Measurements from ENCODE around the gene ATG7.
A peak's percentile ranks its signal among the peaks of the same experiment; 100 is the strongest.
"Not testable (repeated sequence)": the region's sequence is repeated elsewhere in the genome, so short reads cannot be mapped to it uniquely, and the experiment has no call there.

Gene ATG7

DNA sequence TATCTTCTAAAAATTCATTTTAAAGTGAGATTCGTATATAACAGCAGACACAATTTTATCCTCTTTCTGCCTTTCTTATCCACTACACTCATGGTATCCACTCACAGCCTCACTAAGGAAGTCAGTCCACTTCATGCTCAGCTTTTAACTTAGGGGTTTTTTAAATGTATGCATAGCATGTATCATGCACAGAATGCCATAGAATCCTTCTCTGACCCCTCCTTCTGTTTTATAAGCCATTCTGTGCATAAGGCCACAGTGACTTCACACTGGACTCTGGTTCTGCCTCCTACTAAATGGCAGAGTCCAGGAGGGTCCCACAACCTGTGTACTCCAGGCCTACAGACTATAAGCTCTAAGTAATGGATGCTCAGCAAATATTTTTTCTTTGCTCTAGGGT is 129.2 kb downstream of the ATG7 start:
- no peak overlapping the region for H3K4me3 ChIP-seq
- H3K27ac ChIP-seq: no peak overlapping the region

- no peak overlapping the region for H3K4me3 ChIP-seq
- H3K27ac ChIP-seq: no peak overlapping the region
Observed at GRCh38 chr3:11405323-11405722, 133.1 kb downstream of the ATG7 start.

GRCh38 chr3:11407644-11408043 is 135.4 kb downstream of the ATG7 start:
- no peak overlapping the region for H3K4me3 ChIP-seq
- H3K27ac ChIP-seq: no peak overlapping the region

- H3K4me3 ChIP-seq, H3K27ac ChIP-seq: not testable (repeated sequence)
Observed at GRCh38 chr3:11408324-11408859, 136.2 kb downstream of the ATG7 start.

- Histone ChIP-seq H3K4me3 (no peak overlapping the region), H3K27ac (no peak overlapping the region)
Observed at GRCh38 chr3:11410564-11410963, 138.4 kb downstream of the ATG7 start.

- no peak overlapping the region for H3K27ac ChIP-seq
- no peak overlapping the region for H3K4me3 ChIP-seq
Observed at GRCh38 chr3:11411956-11412355, 139.8 kb downstream of the ATG7 start.

DNA sequence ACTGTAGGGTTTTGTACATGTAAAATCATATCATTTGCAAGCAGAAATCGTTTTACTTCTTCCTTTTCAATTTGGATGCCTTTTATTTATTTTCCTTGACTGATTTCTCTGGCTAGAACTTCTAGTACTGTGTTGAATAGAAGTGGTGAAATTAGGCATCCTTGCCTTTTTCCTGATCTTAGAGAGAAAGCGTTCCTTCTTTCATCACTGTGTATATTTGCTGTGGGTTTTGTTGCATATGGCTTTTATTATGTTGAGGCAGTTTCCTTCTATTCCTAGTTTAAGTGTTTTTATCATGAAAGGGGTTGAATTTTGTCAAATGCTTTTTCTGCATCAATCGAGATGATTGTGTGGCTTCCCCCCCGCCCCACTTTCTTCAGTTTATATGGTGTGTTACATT is 140.9 kb downstream of the ATG7 start:
- Histone ChIP-seq H3K4me3 (no peak overlapping the region), H3K27ac (no peak overlapping the region)

DNA sequence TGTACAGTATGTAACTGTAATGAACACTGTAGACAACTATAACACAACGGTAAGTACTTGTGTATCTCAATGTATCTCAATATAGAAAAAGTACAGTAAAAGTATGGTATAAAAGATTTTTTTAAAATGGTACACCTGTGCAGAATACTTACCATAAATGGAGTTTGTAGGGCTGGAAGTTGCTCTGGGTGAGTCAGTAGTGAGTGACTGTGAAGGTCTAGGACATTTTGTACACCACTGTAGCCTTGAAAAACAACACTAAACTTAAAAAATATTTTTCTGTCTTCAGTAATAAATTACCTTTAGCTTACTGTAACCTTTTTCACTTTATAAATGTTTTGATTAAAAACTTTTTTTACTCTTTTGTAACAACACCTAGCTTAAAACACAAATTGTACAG is 142.9 kb downstream of the ATG7 start:
- H3K27ac ChIP-seq: no peak overlapping the region
- no peak overlapping the region for H3K4me3 ChIP-seq

- H3K4me3 ChIP-seq: no peak overlapping the region
- H3K27ac ChIP-seq: no peak overlapping the region
Observed at GRCh38 chr3:11420066-11420465, 147.9 kb downstream of the ATG7 start.

DNA sequence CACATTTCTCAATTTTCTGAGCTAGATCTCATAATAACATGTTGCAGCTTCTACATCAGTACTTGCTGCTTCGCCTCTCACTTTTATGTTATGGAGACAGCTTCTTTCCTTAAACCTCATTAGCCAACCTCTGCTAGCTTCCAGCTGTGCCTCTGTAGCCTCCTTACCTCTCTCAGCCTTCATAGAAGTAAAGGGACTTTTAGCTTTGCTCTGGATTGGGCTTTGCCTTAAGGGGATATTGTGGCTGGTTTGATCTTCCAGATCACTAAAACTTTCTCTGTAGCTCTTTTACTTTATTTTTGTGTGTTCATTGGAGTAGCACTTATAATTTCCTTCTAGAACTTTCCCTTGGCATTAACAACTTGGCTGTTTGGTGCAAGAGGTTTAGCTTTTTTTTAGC is 150.1 kb downstream of the ATG7 start:
- no peak overlapping the region for H3K27ac ChIP-seq
- H3K4me3 ChIP-seq: no peak overlapping the region

DNA sequence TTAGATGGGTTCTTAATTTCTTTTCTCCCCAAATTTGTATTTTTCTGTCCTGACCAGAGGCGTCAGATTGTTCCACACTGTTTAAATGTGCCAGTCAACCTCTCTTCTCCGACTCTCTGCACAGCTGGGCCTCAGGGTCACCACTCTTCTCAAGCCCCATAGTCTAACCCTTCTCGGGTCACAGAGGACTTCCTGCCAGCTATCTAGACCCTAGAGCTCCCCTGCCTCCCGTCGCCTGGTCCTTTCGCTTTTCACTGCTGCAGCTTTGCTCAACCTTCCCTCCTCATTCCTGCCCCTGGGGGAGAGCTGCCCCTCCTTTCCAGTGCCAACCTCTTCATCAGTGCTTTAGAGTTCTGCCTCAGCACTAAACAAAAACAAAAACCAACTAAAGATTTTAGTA is 151.7 kb downstream of the ATG7 start:
- Histone ChIP-seq H3K4me3 (no peak overlapping the region), H3K27ac (no peak overlapping the region)

GRCh38 chr3:11424277-11424676 is 152.1 kb downstream of the ATG7 start:
- no peak overlapping the region for H3K4me3 ChIP-seq
- no peak overlapping the region for H3K27ac ChIP-seq

DNA sequence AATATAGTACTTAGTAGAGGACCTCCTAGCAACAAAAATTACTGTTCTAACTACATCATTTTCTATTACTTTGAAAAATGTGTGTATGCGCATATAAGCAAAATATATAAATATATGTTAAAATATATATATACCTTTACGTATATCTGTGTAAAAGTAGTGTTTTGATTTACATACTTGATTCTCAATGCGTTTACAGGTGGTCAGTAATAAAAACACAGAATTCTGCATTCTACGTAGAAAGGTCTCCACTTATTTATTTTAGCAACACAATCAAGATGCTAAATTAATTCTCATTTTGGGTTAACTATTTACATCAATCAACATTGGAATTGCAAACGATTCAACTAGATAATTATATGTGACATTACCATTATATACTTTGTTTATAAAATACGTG is 158.0 kb downstream of the ATG7 start:
- Histone ChIP-seq H3K27ac (peak overlapping the region in 1 of 21 experiments; percentile 56), H3K4me3 (no peak overlapping the region)

DNA sequence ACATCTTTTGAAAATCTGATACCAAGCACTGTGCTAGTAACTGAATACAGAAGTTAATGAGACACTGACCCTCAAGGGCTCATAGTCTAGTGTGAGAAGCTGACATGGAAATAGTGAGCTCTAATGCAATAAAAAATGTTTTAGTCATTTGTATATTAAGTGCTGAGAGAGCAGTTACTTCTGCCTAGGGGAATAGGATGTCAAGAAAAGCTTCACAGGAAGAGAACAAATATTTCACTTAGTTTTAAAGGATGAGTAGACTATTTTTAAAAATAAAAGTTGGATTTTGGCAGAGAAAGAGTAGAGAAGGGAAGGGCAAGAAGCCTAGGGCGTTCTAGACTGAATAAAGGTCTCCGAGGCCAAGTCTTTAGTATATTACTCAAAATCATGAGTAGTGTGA is 158.4 kb downstream of the ATG7 start:
- Histone ChIP-seq H3K4me3 (no peak overlapping the region), H3K27ac (peak overlapping the region in 2 of 21 experiments; percentile 18 to 56)

DNA sequence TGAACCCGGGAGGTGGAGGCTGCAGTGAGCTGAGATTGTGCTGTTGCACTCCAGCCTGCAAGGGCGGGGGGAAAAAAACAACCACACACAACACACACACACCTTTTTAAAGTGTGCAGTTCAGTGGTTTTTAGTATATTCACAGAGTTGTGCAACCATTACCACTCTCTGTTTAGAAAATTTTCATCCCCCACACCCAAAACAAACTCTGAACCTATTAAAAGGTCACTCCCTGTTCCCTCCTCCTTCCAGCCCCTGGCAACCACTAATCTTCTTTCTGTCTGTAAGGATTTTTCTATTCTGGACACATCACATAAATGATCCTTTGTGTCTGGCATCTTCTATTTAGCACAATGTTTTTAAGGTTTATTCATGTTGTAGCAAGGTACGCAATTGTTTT is 159.1 kb downstream of the ATG7 start:
- H3K4me3 ChIP-seq: no peak overlapping the region

DNA sequence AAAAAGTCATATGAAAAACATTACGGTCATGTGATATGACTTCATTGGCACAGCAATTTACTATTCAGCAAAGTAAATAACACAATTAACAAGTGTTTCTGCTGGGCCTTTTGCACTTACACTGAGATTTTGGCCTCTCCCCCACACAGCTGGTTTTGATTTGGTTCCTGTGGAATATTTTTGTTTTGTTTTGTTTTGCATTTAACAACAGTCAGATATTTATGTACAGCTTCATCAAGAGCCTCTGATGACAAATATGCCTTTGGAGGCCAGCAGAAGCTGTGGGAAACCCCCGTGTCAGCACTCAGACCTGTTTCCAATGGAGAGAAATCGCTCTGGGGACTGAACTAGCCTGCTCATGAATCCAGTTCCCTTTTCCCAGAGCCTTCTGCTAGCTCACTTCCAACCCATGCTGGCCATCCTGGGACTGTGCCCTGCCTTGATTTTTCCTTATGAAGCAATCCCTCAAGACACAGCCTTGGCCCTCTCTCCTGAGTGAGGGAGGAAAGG is 161.9 kb downstream of the ATG7 start:
- Histone ChIP-seq H3K27ac (peak overlapping the region in 18 of 21 experiments; percentile 1 to 83 (median 54)), H3K4me3 (no peak overlapping the region)

More for the DNA sequence above, 159.1 kb downstream of the ATG7 start:
- H3K27ac ChIP-seq: peak overlapping the region in 2 of 21 experiments; percentile 18 to 56

DNA sequence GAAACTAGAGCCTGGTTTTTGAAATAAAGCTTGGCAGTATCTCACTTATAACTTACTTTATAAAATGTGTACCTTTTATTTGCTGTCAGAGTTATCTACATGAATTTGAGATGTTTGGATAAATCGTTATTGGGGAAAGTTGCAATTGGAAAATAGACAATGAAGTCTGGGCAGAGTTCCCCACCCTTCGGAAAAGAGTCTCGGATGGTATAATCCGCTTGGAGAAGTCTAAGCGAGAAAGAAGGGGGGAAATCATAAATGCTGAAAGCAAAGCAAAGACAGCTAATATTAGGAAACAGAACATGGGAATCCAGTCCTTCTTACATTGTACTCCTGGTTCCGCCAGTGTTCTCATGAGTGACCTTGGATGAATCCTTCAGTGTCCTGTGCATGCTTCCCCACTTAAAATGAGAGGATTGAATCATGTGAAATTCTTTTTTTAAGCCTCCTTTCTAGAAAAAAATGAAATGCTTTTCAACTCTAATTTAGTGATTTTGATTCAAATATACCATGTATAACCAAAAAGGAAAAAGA is 162.4 kb downstream of the ATG7 start:
- H3K4me3 ChIP-seq: no peak overlapping the region
- H3K27ac ChIP-seq: peak overlapping the region in 18 of 21 experiments; percentile 1 to 83 (median 54)

- Histone ChIP-seq H3K4me3 (no peak overlapping the region), H3K27ac (peak overlapping the region in 2 of 21 experiments; percentile 55 to 83)
Observed at GRCh38 chr3:11435440-11436165, 163.4 kb downstream of the ATG7 start.

GRCh38 chr3:11436775-11437174 is 164.6 kb downstream of the ATG7 start:
- H3K27ac ChIP-seq: no peak overlapping the region
- no peak overlapping the region for H3K4me3 ChIP-seq

GRCh38 chr3:11437506-11437905 is 165.3 kb downstream of the ATG7 start:
- no peak overlapping the region for H3K27ac ChIP-seq
- no peak overlapping the region for H3K4me3 ChIP-seq

GRCh38 chr3:11438646-11439045 is 166.4 kb downstream of the ATG7 start:
- H3K4me3 ChIP-seq: no peak overlapping the region
- no peak overlapping the region for H3K27ac ChIP-seq
